H1 (cell line): ENCODE measurements around the gene LCNL1. TPM values are rescaled to one million over a fixed set of nuclear protein-coding genes. Genes with fewer than 3 reads are reported as not detected.

Experiments used
- ASH2L ChIP-seq: fragments of 200-600, 300-600 bp; sonication (generic); IDR thresholded peaks from one replicate; pipeline ENCODE4 v1.7.1; 2017; ENCODE audit warnings: low read length
- BACH1 ChIP-seq: IDR thresholded peaks from 2 replicates; pipeline ENCODE4 v1.6.1; 2012; ENCODE audit warnings: low read length, improper control_type of control experiment
- CBX8 ChIP-seq: fragments of 300-800, 300-1000 bp; sonication (generic); IDR thresholded peaks from 2 replicates; pipeline ENCODE4 v1.7.1; 2016; ENCODE audit warnings: low read depth, low read length, borderline replicate concordance
- CEBPB ChIP-seq: IDR thresholded peaks from 2 replicates; pipeline ENCODE4 v1.6.1; 2012; ENCODE audit warnings: low read depth, low read length
- CHD2 ChIP-seq: IDR thresholded peaks from 2 replicates; pipeline ENCODE4 v1.6.1; 2012; ENCODE audit warnings: low read length, improper control_type of control experiment
- CREB1 ChIP-seq: IDR thresholded peaks from 2 replicates; pipeline ENCODE4 v1.6.1; 2012; ENCODE audit warnings: inconsistent platforms
- EP300 ChIP-seq, 2 experiments: IDR thresholded peaks; 1 replicate in 1 of 2; 2 replicates in 1 of 2; pipeline ENCODE4 v1.6.1; 2011 to 2012; ENCODE audit warnings: low read depth in 2 of 2, low read length in 2 of 2, mild to moderate bottlenecking in 2 of 2, borderline replicate concordance in 1 of 2, inconsistent platforms in 1 of 2, moderate library complexity in 1 of 2
- FOSL1 ChIP-seq: IDR thresholded peaks from 2 replicates; pipeline ENCODE4 v1.6.1; 2011; ENCODE audit warnings: mild to moderate bottlenecking, low read depth, low read length, moderate library complexity; ENCODE audit not compliant: insufficient read depth
- GABPA ChIP-seq: IDR thresholded peaks from 2 replicates; pipeline ENCODE4 v1.6.1; 2011; ENCODE audit warnings: mild to moderate bottlenecking, low read length, moderate library complexity, borderline replicate concordance; ENCODE audit not compliant: insufficient read depth
- HDAC6 ChIP-seq: IDR thresholded peaks from one replicate; pipeline ENCODE4 v1.7.1; 2012; ENCODE audit warnings: low read depth, mild to moderate bottlenecking, inconsistent platforms, low read length, moderate library complexity
- NANOG ChIP-seq: IDR thresholded peaks from 2 replicates; pipeline ENCODE4 v1.6.1; 2011; ENCODE audit warnings: low read length, low read depth, mild to moderate bottlenecking, inconsistent platforms; ENCODE audit not compliant: insufficient read depth, poor library complexity, severe bottlenecking
- NRF1 ChIP-seq: IDR thresholded peaks from 2 replicates; pipeline ENCODE4 v1.6.1; 2011; ENCODE audit warnings: mild to moderate bottlenecking, low read depth, low read length, improper control_type of control experiment
- POU5F1 ChIP-seq: IDR thresholded peaks from 2 replicates; pipeline ENCODE4 v1.6.1; 2011; ENCODE audit warnings: low read depth, mild to moderate bottlenecking, low read length, moderate library complexity
- RAD21 ChIP-seq, 2 experiments: IDR thresholded peaks in 1 of 2; conservative IDR thresholded peaks in 1 of 2; 2 replicates each; pipeline ENCODE4 v1.6.1; 2011; ENCODE audit warnings: low read depth in 2 of 2, low read length in 2 of 2, improper control_type of control experiment in 1 of 2, inconsistent platforms in 1 of 2, mild to moderate bottlenecking in 1 of 2, moderate library complexity in 1 of 2
- RBBP5 ChIP-seq: IDR thresholded peaks from 2 replicates; pipeline ENCODE4 v1.7.1; 2012; ENCODE audit warnings: low read depth, mild to moderate bottlenecking, inconsistent platforms, low read length, moderate library complexity, borderline replicate concordance
- SIX5 ChIP-seq: IDR thresholded peaks from 2 replicates; pipeline ENCODE4 v1.6.1; 2011; ENCODE audit warnings: mild to moderate bottlenecking, low read depth, low read length
- SP1 ChIP-seq: IDR thresholded peaks from 2 replicates; pipeline ENCODE4 v1.6.1; 2011; ENCODE audit warnings: low read depth, low read length
- SP2 ChIP-seq: IDR thresholded peaks from 2 replicates; pipeline ENCODE4 v1.6.1; 2012; ENCODE audit warnings: mild to moderate bottlenecking, low read length, inconsistent platforms
- TEAD4 ChIP-seq: IDR thresholded peaks from 2 replicates; pipeline ENCODE4 v1.6.1; 2012; ENCODE audit warnings: low read depth, low read length, inconsistent platforms, mixed read lengths
- ZNF274 ChIP-seq: IDR thresholded peaks from 2 replicates; pipeline ENCODE4 v1.7.0; 2012; ENCODE audit warnings: low read length, borderline replicate concordance; ENCODE audit errors: extremely low read depth
- polyA plus RNA-seq, 7 experiments: library from polyadenylated mRNA; depleted of rRNA in 3 of 7; stranded (reverse) in 5 of 7; unstranded in 2 of 7; fragments of >200 nt in 5 of 7; fragments of 200-250 nt in 2 of 7; gene quantifications; 1 replicate in 5 of 7; 2 replicates in 1 of 7; 4 replicates in 1 of 7; pipeline versions ENCODE4 v1.2.1 to v1.2.3, GENCODE V29; 2011 to 2013; ENCODE audit warnings: missing spikeins in 2 of 7, mixed read lengths in 2 of 7
- total RNA-seq: library from RNA; stranded (reverse); fragmentation: NEBNext Ultra II Directional; extraction: Animal tissue kit (Norgen Biotek cat#: 25700); gene quantifications from 2 replicates; pipeline ENCODE4 v1.2.1, GENCODE V29; 2021
- TF ChIP-seq, protein P1 (sequence below): IDR thresholded peaks from 2 replicates; pipeline ENCODE4 v1.6.1; 2012; ENCODE audit warnings: inconsistent platforms
- TF ChIP-seq, protein P2 (sequence below), 3 experiments: IDR thresholded peaks; 1 replicate in 2 of 3; 2 replicates in 1 of 3; pipeline versions ENCODE4 v1.5.1 to v1.6.1; 2011; ENCODE audit warnings: low read length in 3 of 3, mild to moderate bottlenecking in 3 of 3, inconsistent platforms in 2 of 3, low read depth in 1 of 3, moderate library complexity in 1 of 3; ENCODE audit not compliant: insufficient read depth in 1 of 3; ENCODE audit errors: control extremely low read depth in 1 of 3

LCNL1 gene
- total and polyA plus RNA-seq, 2 of the 8 experiments (the other 6 are each of a cell fraction or from before 2014, with no cell fraction given): 0.11 TPM; not detected in 1

DNA sequence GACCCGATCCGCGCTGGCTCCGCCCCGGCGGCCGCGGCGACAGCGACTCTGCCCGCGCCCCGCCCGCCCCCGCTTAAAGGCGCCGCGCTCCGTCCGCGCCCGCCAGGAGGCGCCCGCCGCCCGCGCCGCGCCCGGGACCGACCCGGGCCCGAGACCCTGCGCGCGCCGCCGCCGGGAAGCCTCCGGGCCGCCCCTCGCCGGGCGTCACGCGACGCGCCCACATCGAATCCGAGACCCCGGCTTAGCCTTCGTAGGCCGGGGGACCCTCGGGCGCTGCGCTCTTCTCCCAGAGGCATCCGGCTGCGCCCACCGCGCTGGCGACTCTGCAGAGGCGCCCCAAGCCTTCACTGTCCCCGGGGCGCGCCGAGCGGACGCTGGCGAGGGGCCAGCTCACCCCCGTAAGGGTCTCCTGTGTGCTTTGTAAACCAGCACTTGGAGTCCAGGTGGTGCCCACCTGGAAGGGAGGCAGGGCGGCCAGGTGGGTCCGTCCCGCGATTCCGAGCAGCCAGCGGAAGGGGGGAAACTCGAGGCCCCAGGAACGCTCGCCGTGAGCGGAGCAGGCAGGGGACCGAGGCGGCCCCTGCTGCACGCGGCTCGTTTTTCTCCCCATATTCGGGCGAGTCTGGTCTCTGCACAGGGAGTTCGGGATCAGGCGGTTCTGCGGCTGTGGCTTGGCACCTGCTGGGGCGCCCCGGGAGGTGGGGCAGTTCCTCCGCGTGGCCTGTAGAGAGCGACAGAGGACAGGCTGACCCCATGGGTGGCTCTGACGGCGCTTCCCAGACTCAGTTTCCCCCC, 45.7 kb downstream of the LCNL1 start (continued):
- TF ChIP-seq CBX8 (no peak), TEAD4 (no peak), FOSL1 (no peak), HDAC6 (no peak), RAD21 (IDR thresholded peaks at IDR 0.05 in 1 of 2, conservative IDR thresholded peaks at IDR 0.05 in 1 of 2; ENCODE audit: low read depth in 2 of 2, low read length in 2 of 2) (peak; percentile 8 to 21; a peak in 2 of 4 replicates), EP300 (IDR thresholded peaks at IDR 0.05; ENCODE audit: borderline replicate concordance in 1 of 2, low read depth in 2 of 2, low read length in 2 of 2) (no peak), RBBP5 (no peak), SP2 (no peak), CHD2 (no peak), POU5F1 (no peak), SIX5 (no peak), GABPA (no peak), NANOG (no peak), ZNF274 (no peak), CREB1 (no peak), BACH1 (no peak), SP1 (no peak), NRF1 (no peak), ASH2L (peak; percentile 61), CEBPB (no peak)
- TF ChIP-seq, protein P1, sequence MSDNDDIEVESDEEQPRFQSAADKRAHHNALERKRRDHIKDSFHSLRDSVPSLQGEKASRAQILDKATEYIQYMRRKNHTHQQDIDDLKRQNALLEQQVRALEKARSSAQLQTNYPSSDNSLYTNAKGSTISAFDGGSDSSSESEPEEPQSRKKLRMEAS: no peak; the same call in none of the 2 replicates
- TF ChIP-seq, protein P2, sequence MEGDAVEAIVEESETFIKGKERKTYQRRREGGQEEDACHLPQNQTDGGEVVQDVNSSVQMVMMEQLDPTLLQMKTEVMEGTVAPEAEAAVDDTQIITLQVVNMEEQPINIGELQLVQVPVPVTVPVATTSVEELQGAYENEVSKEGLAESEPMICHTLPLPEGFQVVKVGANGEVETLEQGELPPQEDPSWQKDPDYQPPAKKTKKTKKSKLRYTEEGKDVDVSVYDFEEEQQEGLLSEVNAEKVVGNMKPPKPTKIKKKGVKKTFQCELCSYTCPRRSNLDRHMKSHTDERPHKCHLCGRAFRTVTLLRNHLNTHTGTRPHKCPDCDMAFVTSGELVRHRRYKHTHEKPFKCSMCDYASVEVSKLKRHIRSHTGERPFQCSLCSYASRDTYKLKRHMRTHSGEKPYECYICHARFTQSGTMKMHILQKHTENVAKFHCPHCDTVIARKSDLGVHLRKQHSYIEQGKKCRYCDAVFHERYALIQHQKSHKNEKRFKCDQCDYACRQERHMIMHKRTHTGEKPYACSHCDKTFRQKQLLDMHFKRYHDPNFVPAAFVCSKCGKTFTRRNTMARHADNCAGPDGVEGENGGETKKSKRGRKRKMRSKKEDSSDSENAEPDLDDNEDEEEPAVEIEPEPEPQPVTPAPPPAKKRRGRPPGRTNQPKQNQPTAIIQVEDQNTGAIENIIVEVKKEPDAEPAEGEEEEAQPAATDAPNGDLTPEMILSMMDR (IDR thresholded peaks at IDR 0.05; ENCODE audit: control extremely low read depth in 1 of 3, insufficient read depth in 1 of 3, low read depth in 1 of 3, low read length in 3 of 3): peak in 2 of 3 experiments; percentile 44 to 53; a peak in 3 of 4 replicates
